ENCODE data around the gene RFXANK. TPM values are rescaled to one million over a fixed set of nuclear protein-coding genes. Genes with fewer than 3 reads are reported as not detected.

RFXANK gene
- total RNA-seq, 1 donor from 2014 or later = 91.1 TPM

GRCh38 chr19:19176950-19177349 is 15.1 kb upstream of the RFXANK start:
- FAIRE-seq (no peak), DNase-seq (ENCODE audit: low read depth) (no peak)
- Histone ChIP-seq H3K4me2 (ENCODE audit: low read length) (no peak overlapping the region), H3K27me3 (ENCODE audit: insufficient read depth, low read length) (no peaks in the 10 kb centered on the region), H4K20me1 (ENCODE audit: insufficient read depth, low read length) (peaks cover 12% of the 10 kb centered on the region), H2AFZ (ENCODE audit: low read depth, low read length) (no peak overlapping the region), H3K79me2 (ENCODE audit: insufficient read depth, low read length) (no peaks in the 10 kb centered on the region), H3K4me1 (ENCODE audit: insufficient read depth, low read length) (no peaks in the 10 kb centered on the region), H3K9ac (ENCODE audit: low read length) (no peak overlapping the region), H3K4me3 (ENCODE audit: insufficient read depth, low read depth, low read length) (no peak overlapping the region), H3K9me3 (ENCODE audit: insufficient read depth, low read depth, low read length) (peaks cover 4% of the 10 kb centered on the region), H3K36me3 (ENCODE audit: insufficient read depth, low read length) (peaks cover 4% of the 10 kb centered on the region), H3K27ac (ENCODE audit: low read depth, low read length) (no peak overlapping the region)
- no peak for TF ChIP-seq CTCF (IDR thresholded peaks at IDR 0.05; ENCODE audit: insufficient read depth, low read depth, low read length)
- no peak for TF ChIP-seq EZH2 (IDR thresholded peaks at IDR 0.05; ENCODE audit: insufficient read depth, low read length)
- no peaks in the 10 kb centered on the region for H3K27me3 Mint-ChIP-seq (ENCODE audit: low read depth, unreplicated experiment)
- no peaks in the 10 kb centered on the region for H3K4me1 Mint-ChIP-seq (ENCODE audit: low read depth, unreplicated experiment)
- H3K4me3 Mint-ChIP-seq (ENCODE audit: unreplicated experiment) = no peak overlapping the region
- H3K9me3 Mint-ChIP-seq (ENCODE audit: unreplicated experiment) = no peaks in the 10 kb centered on the region
- peaks cover 12% of the 10 kb centered on the region for H3K36me3 Mint-ChIP-seq (ENCODE audit: low read depth, unreplicated experiment)
- no peak overlapping the region for H3K27ac Mint-ChIP-seq (ENCODE audit: unreplicated experiment)

GRCh38 chr19:19179548-19180441 is 12.3 kb upstream of the RFXANK start:
- Mint-ChIP-seq H3K36me3 (ENCODE audit: low read depth, unreplicated experiment) (peaks cover 15% of the 10 kb centered on the region), H3K9me3 (ENCODE audit: unreplicated experiment) (no peaks in the 10 kb centered on the region), H3K27ac (ENCODE audit: unreplicated experiment) (no peak overlapping the region), H3K4me3 (ENCODE audit: unreplicated experiment) (no peak overlapping the region), H3K27me3 (ENCODE audit: low read depth, unreplicated experiment) (no peaks in the 10 kb centered on the region), H3K4me1 (ENCODE audit: low read depth, unreplicated experiment) (no peaks in the 10 kb centered on the region)
- no peak overlapping the region for H3K4me3 ChIP-seq (ENCODE audit: insufficient read depth, low read depth, low read length)
- H3K9me3 ChIP-seq (ENCODE audit: insufficient read depth, low read depth, low read length) = peaks cover 4% of the 10 kb centered on the region
- H3K36me3 ChIP-seq (ENCODE audit: insufficient read depth, low read length) = peaks cover 4% of the 10 kb centered on the region
- H4K20me1 ChIP-seq (ENCODE audit: insufficient read depth, low read length) = peaks cover 12% of the 10 kb centered on the region
- no peak overlapping the region for H3K4me2 ChIP-seq (ENCODE audit: low read length)
- peak; percentile 8 for DNase-seq (ENCODE audit: low read depth)
- no peak overlapping the region for H3K27ac ChIP-seq (ENCODE audit: low read depth, low read length)
- H3K9ac ChIP-seq (ENCODE audit: low read length) = no peak overlapping the region
- no peaks in the 10 kb centered on the region for H3K27me3 ChIP-seq (ENCODE audit: insufficient read depth, low read length)
- TF ChIP-seq EZH2 (IDR thresholded peaks at IDR 0.05; ENCODE audit: insufficient read depth, low read length) = no peak
- no peak for TF ChIP-seq CTCF (IDR thresholded peaks at IDR 0.05; ENCODE audit: insufficient read depth, low read depth, low read length)
- FAIRE-seq = no peak
- H3K79me2 ChIP-seq (ENCODE audit: insufficient read depth, low read length) = no peaks in the 10 kb centered on the region
- no peak overlapping the region for H2AFZ ChIP-seq (ENCODE audit: low read depth, low read length)
- H3K4me1 ChIP-seq (ENCODE audit: insufficient read depth, low read length) = no peaks in the 10 kb centered on the region

DNA sequence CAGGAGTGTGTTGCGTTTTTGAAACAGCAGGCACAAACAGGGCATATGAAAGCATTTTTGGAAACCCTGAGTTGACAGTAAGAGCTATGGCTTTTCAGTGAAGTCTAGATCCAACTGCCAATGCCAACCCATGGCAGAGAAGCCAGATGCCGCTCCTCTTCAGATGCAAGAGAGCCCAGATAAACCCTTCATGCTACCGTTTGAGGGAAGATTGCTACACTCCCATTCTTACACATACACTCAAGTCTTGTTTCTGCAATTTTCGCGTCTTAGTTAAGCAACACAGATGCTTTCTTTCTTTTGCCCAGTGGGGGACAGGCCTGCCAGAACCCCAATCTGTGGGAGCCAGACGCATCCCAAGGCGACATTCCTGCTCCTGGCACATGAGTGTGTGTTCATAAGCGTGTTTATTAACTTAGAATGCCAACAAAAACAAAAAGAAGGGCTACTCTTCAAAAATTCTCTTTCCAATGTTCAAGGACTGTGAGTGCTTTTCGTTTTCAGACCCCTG is 10.5 kb upstream of the RFXANK start:
- Mint-ChIP-seq H3K9me3 (ENCODE audit: unreplicated experiment) (no peaks in the 10 kb centered on the region), H3K4me3 (ENCODE audit: unreplicated experiment) (no peak overlapping the region), H3K27me3 (ENCODE audit: low read depth, unreplicated experiment) (no peaks in the 10 kb centered on the region), H3K36me3 (ENCODE audit: low read depth, unreplicated experiment) (peaks cover 21% of the 10 kb centered on the region), H3K4me1 (ENCODE audit: low read depth, unreplicated experiment) (no peaks in the 10 kb centered on the region), H3K27ac (ENCODE audit: unreplicated experiment) (no peak overlapping the region)
- no peak overlapping the region for H3K9ac ChIP-seq (ENCODE audit: low read length)
- no peak overlapping the region for H3K4me3 ChIP-seq (ENCODE audit: insufficient read depth, low read depth, low read length)
- TF ChIP-seq EZH2 (IDR thresholded peaks at IDR 0.05; ENCODE audit: insufficient read depth, low read length) (no peak), CTCF (IDR thresholded peaks at IDR 0.05; ENCODE audit: insufficient read depth, low read depth, low read length) (no peak)
- H3K79me2 ChIP-seq (ENCODE audit: insufficient read depth, low read length) = peaks cover 4% of the 10 kb centered on the region
- no peaks in the 10 kb centered on the region for H3K4me1 ChIP-seq (ENCODE audit: insufficient read depth, low read length)
- no peak overlapping the region for H3K27ac ChIP-seq (ENCODE audit: low read depth, low read length)
- H4K20me1 ChIP-seq (ENCODE audit: insufficient read depth, low read length) = peaks cover 17% of the 10 kb centered on the region
- H3K4me2 ChIP-seq (ENCODE audit: low read length) = no peak overlapping the region
- H3K27me3 ChIP-seq (ENCODE audit: insufficient read depth, low read length) = no peaks in the 10 kb centered on the region
- peaks cover 4% of the 10 kb centered on the region for H3K36me3 ChIP-seq (ENCODE audit: insufficient read depth, low read length)
- DNase-seq (ENCODE audit: low read depth) = no peak
- no peak for FAIRE-seq
- no peak overlapping the region for H2AFZ ChIP-seq (ENCODE audit: low read depth, low read length)
- H3K9me3 ChIP-seq (ENCODE audit: insufficient read depth, low read depth, low read length) = peaks cover 4% of the 10 kb centered on the region

Measured in astrocyte (in vitro differentiated cells and primary cell).